HepG2 (cell line): Measurements from ENCODE around the gene GATAD2B. TPM values are rescaled to one million over a fixed set of nuclear protein-coding genes. Genes with fewer than 3 reads are reported as not detected.

Experiments used
- CBFB ChIP-seq: sonication (generic); formaldehyde crosslinking; IDR thresholded peaks from 2 replicates; pipeline ENCODE4 v1.4.0; 2020; ENCODE audit warnings: missing genetic modification reagents
- GATA4 ChIP-seq: sonication (generic); IDR thresholded peaks from 2 replicates; pipeline ENCODE4 v1.6.1; 2016; ENCODE audit warnings: antibody characterized with exemption, low read depth, borderline replicate concordance
- GATAD2A ChIP-seq: IDR thresholded peaks from 2 replicates; pipeline ENCODE4 v1.6.1; 2016
- JUNB ChIP-seq: sonication (generic); formaldehyde crosslinking; IDR thresholded peaks from 2 replicates; pipeline ENCODE4 v1.8.0; 2022; ENCODE audit warnings: missing genetic modification reagents, mild to moderate bottlenecking, borderline replicate concordance
- MTF1 ChIP-seq: sonication (generic); formaldehyde crosslinking; IDR thresholded peaks from 2 replicates; pipeline ENCODE4 v1.5.0; 2020; ENCODE audit warnings: missing genetic modification reagents
- PHF21A ChIP-seq: sonication (generic); formaldehyde crosslinking; IDR thresholded peaks from 2 replicates; pipeline ENCODE4 v1.5.0; 2020; ENCODE audit warnings: mild to moderate bottlenecking, missing genetic modification reagents
- SATB2 ChIP-seq: sonication (generic); formaldehyde crosslinking; IDR thresholded peaks from 2 replicates; pipeline ENCODE4 v1.5.0; 2020; ENCODE audit warnings: missing genetic modification reagents
- SP140L ChIP-seq: sonication (generic); formaldehyde crosslinking; IDR thresholded peaks from 2 replicates; pipeline ENCODE4 v1.4.0; 2020; ENCODE audit warnings: missing genetic modification reagents, borderline replicate concordance
- THAP11 ChIP-seq: IDR thresholded peaks from 2 replicates; pipeline ENCODE4 v1.6.1; 2016; ENCODE audit warnings: missing biosample characterization, missing genetic modification reagents
- ZFP37 ChIP-seq: sonication (generic); formaldehyde crosslinking; IDR thresholded peaks from 2 replicates; pipeline ENCODE4 v1.4.0; 2020; ENCODE audit warnings: missing genetic modification reagents, borderline replicate concordance
- ZFP90 ChIP-seq: sonication (generic); formaldehyde crosslinking; IDR thresholded peaks from 2 replicates; pipeline ENCODE4 v1.8.0; 2022; ENCODE audit warnings: missing genetic modification reagents, mild to moderate bottlenecking, inconsistent platforms, borderline replicate concordance
- ZHX2 ChIP-seq, 2 experiments: sonication (generic) in 1 of 2; formaldehyde crosslinking in 1 of 2; IDR thresholded peaks; 2 replicates each; pipeline versions ENCODE4 v1.6.1 to v1.9.0; 2014 to 2022; ENCODE audit warnings: antibody characterized with exemption in 1 of 2, borderline replicate concordance in 1 of 2, inconsistent platforms in 1 of 2, low read depth in 1 of 2, missing genetic modification reagents in 1 of 2
- ZNF251 ChIP-seq: sonication (generic); formaldehyde crosslinking; IDR thresholded peaks from 2 replicates; pipeline ENCODE4 v1.9.0; 2021; ENCODE audit warnings: mild to moderate bottlenecking, missing genetic modification reagents
- ZNF317 ChIP-seq: sonication (generic); formaldehyde crosslinking; IDR thresholded peaks from 2 replicates; pipeline ENCODE4 v1.5.0; 2020; ENCODE audit warnings: mild to moderate bottlenecking, missing genetic modification reagents
- ZNF672 ChIP-seq: sonication (generic); formaldehyde crosslinking; IDR thresholded peaks from 2 replicates; pipeline ENCODE4 v1.8.1; 2022; ENCODE audit warnings: missing genetic modification reagents
- ZNF687 ChIP-seq: sonication (generic); formaldehyde crosslinking; IDR thresholded peaks from 2 replicates; pipeline ENCODE4 v1.5.1; 2020; ENCODE audit warnings: mild to moderate bottlenecking, missing genetic modification reagents, moderate library complexity
- ZNF792 ChIP-seq: IDR thresholded peaks from 2 replicates; pipeline ENCODE4 v1.6.1; 2016
- polyA plus RNA-seq, 8 experiments: library from polyadenylated mRNA; depleted of rRNA in 3 of 8; stranded (reverse) in 7 of 8; unstranded in 1 of 8; fragments of >200 nt; fragmentation: Illumina TruSeq in 4 of 8; extraction: Trizol in 4 of 8; gene quantifications; 2 replicates each; pipeline versions ENCODE4 v1.2.1 to v1.2.3, GENCODE V29; 2011 to 2016; ENCODE audit warnings: low read depth in 4 of 8, missing spikeins in 1 of 8, mixed read lengths in 1 of 8; ENCODE audit not compliant: insufficient read depth in 1 of 8
- total RNA-seq, 5 experiments: library from RNA; depleted of rRNA; stranded (reverse); fragments of >200 nt; fragmentation: Illumina TruSeq; extraction: Trizol; gene quantifications; 2 replicates each; pipeline ENCODE4 v1.2.3, GENCODE V29; 2016; ENCODE audit warnings: low read depth in 1 of 5

GATAD2B gene
- total and polyA plus RNA-seq, 2 of the 13 experiments (the other 11 are each of a cell fraction or from before 2014, with no cell fraction given), result 3.2 to 5.2 TPM

GRCh38 chr1:153768316-153769181, 154.2 kb downstream of the GATAD2B start (continued):
- TF ChIP-seq ZNF687 (CRISPR knock-in tag) (peak; percentile 71), GATA4 (no peak), ZNF317 (CRISPR knock-in tag) (no peak), MTF1 (CRISPR knock-in tag) (no peak), SATB2 (CRISPR knock-in tag) (no peak), ZFP37 (CRISPR knock-in tag) (no peak), ZNF672 (no peak), ZFP90 (0 out of 2 replicates have a peak, but pooled peaks have one; percentile 25), ZNF251 (CRISPR knock-in tag) (no peak), ZNF792 (no peak; the same call in 1 of the 2 replicates), THAP11 (CRISPR knock-in tag) (peak; percentile 21; the same call in 1 of the 2 replicates), SP140L (CRISPR knock-in tag) (no peak), ZHX2 (IDR thresholded peaks at IDR 0.05; ENCODE audit: low read depth) (no peak), ZHX2 (CRISPR knock-in tag; IDR thresholded peaks at IDR 0.05; ENCODE audit: borderline replicate concordance) (no peak), CBFB (CRISPR knock-in tag) (0 out of 2 replicates have a peak, but pooled peaks have one; percentile 36), PHF21A (CRISPR knock-in tag) (peak; percentile 85), JUNB (CRISPR knock-in tag) (no peak), GATAD2A (CRISPR knock-in tag) (peak; percentile 68)
